Gastrocnemius medialis (tissue), 4 donors: ENCODE measurements around the gene SHC4. TPM values are rescaled to one million over a fixed set of nuclear protein-coding genes. Genes with fewer than 3 reads are reported as not detected.

ENCODE experiments used
- ATAC-seq, 2 donors: fragments of 150-250 bp; one replicate each; pipeline ENCODE4 v1.9.1; 2016
- DNase-seq, 2 donors: peaks; one replicate each; pipeline ENCODE4 v3.0.0-alpha.2; 2019
- H3K27ac ChIP-seq, 4 donors: fragments of 200-600 bp; sonication (generic); 1 replicate in 1 of 4; 2 replicates in 3 of 4; pipeline ENCODE4 v1.5.1; 2016 to 2018; ENCODE audit warnings: mild to moderate bottlenecking in 2 of 4, moderate library complexity in 1 of 4
- H3K27me3 ChIP-seq, 3 donors: fragments of 200-600 bp; sonication (generic) in 2 of 3; 1 replicate in 1 of 3; 2 replicates in 2 of 3; pipeline versions ENCODE4 v1.5.1 to v1.6.0; 2016 to 2019; ENCODE audit warnings: mild to moderate bottlenecking in 1 of 3, moderate library complexity in 1 of 3
- H3K36me3 ChIP-seq, 2 donors: fragments of 200-600 bp; sonication (generic) in 1 of 2; one replicate each; pipeline ENCODE4 v1.5.1; 2017 to 2018
- H3K4me1 ChIP-seq, 2 donors: fragments of 200-600 bp; sonication (generic) in 1 of 2; one replicate each; pipeline ENCODE4 v1.5.1; 2016 to 2017; ENCODE audit warnings: mild to moderate bottlenecking in 2 of 2
- H3K4me3 ChIP-seq, 4 donors: fragments of 200-600 bp; sonication (generic) in 3 of 4; 1 replicate in 1 of 4; 2 replicates in 3 of 4; pipeline ENCODE4 v1.5.1; 2016 to 2019; ENCODE audit warnings: mild to moderate bottlenecking in 2 of 4
- H3K9me3 ChIP-seq, 3 donors: fragments of 200-600 bp; sonication (generic) in 2 of 3; 1 replicate in 1 of 3; 2 replicates in 2 of 3; pipeline ENCODE4 v1.5.1; 2016 to 2019
- POLR2A ChIP-seq, 2 donors: fragments of 450-650 bp; IDR thresholded peaks; one replicate each; pipeline ENCODE4 v1.6.1; 2017; ENCODE audit warnings: antibody characterized with exemption in 2 of 2, mild to moderate bottlenecking in 2 of 2, moderate library complexity in 2 of 2
- in situ Hi-C, 4 donors: fragments of 200-750 bp; cut with MboI; loops; one replicate each; pipeline versions ENCODE4 v1.15.0 to v1.8.0; 2017; ENCODE audit warnings: low sequenced_read_pairs in 4 of 4
- intact Hi-C: fragments of 100-400 bp; cut with DNase I; formaldehyde crosslinking; loops from one replicate; pipeline ENCODE4 v1.15.1; 2023; ENCODE audit warnings: low total_unique reads
- total RNA-seq, 4 donors: library from RNA; depleted of rRNA; stranded (reverse); fragments of >200 nt; gene quantifications; one replicate each; pipeline versions ENCODE4 v1.1.0 to v1.2.3, GENCODE V29; 2016
- TF ChIP-seq, protein P1 (sequence below), 5 experiments: fragments of 450-650 bp in 3 of 5; fragments of 200-600 bp in 2 of 5; sonication (generic) in 2 of 5; IDR thresholded peaks in 4 of 5; conservative IDR thresholded peaks in 1 of 5; 1 replicate in 4 of 5; 2 replicates in 1 of 5; pipeline ENCODE4 v1.5.1; 2016 to 2019; ENCODE audit warnings: antibody characterized with exemption in 5 of 5, mild to moderate bottlenecking in 3 of 5, moderate library complexity in 3 of 5

SHC4 gene
- total RNA-seq, 4 donors from 2014 or later = 0.29 to 0.39 TPM; not detected in 2

DNA sequence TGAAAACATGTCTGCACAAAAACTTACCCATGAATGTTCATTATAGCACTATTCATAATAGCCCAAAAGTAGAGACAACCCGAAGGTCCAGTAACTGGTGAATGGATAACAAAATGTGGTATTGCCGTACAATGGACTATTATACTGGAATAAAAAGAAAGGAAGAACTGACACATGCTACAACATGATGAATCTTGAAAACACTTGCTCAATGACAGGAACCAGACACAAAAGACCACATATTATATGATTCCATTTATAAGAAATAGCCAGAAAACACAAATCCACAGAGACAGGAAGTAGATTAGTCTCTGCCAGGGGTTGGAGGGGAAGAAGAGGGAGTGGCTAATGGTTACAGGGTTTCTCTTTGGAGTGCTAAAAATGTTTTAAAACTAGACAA lies 18.3 kb downstream of the SHC4 start:
- no peaks in the 10 kb centered on the region for H3K36me3 ChIP-seq
- no peak for DNase-seq
- H3K27me3 ChIP-seq = no peaks in the 10 kb centered on the region
- no peak overlapping the region for H3K27ac ChIP-seq
- in situ Hi-C loops (no loop called here), intact Hi-C loops (no loop called here)
- no peak overlapping the region for H3K4me3 ChIP-seq
- no peaks in the 10 kb centered on the region for H3K4me1 ChIP-seq
- H3K9me3 ChIP-seq = no peaks in the 10 kb centered on the region
- TF ChIP-seq POLR2A (IDR thresholded peaks at IDR 0.05) = no peak
- TF ChIP-seq, protein P1, sequence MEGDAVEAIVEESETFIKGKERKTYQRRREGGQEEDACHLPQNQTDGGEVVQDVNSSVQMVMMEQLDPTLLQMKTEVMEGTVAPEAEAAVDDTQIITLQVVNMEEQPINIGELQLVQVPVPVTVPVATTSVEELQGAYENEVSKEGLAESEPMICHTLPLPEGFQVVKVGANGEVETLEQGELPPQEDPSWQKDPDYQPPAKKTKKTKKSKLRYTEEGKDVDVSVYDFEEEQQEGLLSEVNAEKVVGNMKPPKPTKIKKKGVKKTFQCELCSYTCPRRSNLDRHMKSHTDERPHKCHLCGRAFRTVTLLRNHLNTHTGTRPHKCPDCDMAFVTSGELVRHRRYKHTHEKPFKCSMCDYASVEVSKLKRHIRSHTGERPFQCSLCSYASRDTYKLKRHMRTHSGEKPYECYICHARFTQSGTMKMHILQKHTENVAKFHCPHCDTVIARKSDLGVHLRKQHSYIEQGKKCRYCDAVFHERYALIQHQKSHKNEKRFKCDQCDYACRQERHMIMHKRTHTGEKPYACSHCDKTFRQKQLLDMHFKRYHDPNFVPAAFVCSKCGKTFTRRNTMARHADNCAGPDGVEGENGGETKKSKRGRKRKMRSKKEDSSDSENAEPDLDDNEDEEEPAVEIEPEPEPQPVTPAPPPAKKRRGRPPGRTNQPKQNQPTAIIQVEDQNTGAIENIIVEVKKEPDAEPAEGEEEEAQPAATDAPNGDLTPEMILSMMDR (IDR thresholded peaks at IDR 0.05 in 4 of 5, conservative IDR thresholded peaks at IDR 0.05 in 1 of 5) = no peak
- ATAC-seq = no peak

DNA sequence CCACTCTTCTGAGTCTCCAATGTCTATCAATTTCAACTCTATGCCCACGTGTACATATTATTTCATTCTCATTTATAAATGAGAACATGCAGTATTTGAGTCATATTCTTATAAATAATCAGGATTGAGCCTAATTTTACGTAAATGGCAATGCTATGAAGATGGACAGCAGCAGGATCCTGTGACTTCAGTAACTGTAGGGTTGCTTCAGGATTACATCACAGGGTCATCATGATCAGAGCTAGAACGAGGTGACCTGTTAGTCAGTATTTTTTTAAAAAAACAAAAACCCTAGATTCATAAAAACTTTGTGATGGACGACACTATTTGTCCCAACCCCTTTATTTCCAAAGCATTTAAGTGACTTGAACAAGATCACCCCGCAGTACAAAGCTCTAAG lies 21.8 kb downstream of the SHC4 start:
- TF ChIP-seq, protein P1 (IDR thresholded peaks at IDR 0.05 in 4 of 5, conservative IDR thresholded peaks at IDR 0.05 in 1 of 5) = no peak
- TF ChIP-seq POLR2A (IDR thresholded peaks at IDR 0.05) = no peak
- H3K4me3 ChIP-seq = no peak overlapping the region
- no peaks in the 10 kb centered on the region for H3K4me1 ChIP-seq
- H3K27me3 ChIP-seq = no peaks in the 10 kb centered on the region
- DNase-seq = no peak
- H3K9me3 ChIP-seq = no peaks in the 10 kb centered on the region
- no peaks in the 10 kb centered on the region for H3K36me3 ChIP-seq
- intact Hi-C loops (no loop called here), in situ Hi-C loops (no loop called here)
- ATAC-seq = no peak
- no peak overlapping the region for H3K27ac ChIP-seq

DNA sequence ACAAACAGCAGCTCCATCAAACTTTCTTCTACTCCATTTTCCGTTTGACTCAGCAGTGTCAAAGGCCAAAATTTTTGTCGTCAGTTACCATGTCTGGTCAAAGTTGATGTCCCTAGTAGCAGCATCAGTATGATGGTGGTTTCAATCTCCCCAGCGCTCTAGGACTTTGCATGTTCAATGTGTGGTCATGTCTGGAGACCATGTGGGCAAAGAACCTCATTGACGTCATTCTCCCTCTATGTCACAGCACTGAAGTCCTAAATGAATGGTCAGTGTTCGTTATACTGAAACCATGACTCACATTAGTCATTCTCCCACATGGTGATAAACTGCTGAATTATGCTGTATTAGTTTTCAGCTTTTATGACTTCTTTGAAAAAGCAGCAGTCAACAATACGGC lies 23.2 kb downstream of the SHC4 start:
- DNase-seq = no peak
- no peak overlapping the region for H3K27ac ChIP-seq
- no peak for TF ChIP-seq POLR2A (IDR thresholded peaks at IDR 0.05)
- TF ChIP-seq, protein P1 (IDR thresholded peaks at IDR 0.05 in 4 of 5, conservative IDR thresholded peaks at IDR 0.05 in 1 of 5) = no peak

DNA sequence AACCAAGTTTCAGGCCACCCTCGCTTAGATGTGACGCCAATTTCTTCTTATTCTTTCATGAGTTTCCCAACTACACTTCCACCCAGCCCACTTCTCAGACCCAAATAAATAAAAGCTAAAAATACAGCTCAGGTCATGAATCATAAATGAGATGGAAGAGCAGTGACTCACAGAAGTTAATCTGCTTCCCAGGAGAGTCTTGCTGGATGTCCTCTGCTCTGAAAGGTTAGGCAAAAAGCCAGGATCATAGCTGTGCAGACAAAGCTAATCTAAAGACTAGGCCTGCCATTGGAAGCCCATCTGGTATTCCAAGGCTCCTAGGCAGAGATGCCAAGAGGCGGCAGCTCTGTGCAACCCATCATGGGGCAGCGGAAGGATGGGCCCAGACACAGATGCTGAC lies 24.1 kb downstream of the SHC4 start:
- no peak for DNase-seq
- intact Hi-C loops = no loop called here
- H3K27ac ChIP-seq = no peak overlapping the region

More for the DNA sequence above, 23.2 kb downstream of the SHC4 start:
- no peaks in the 10 kb centered on the region for H3K27me3 ChIP-seq
- ATAC-seq = no peak
- in situ Hi-C loops = no loop called here
- intact Hi-C loops = no loop called here
- no peaks in the 10 kb centered on the region for H3K4me1 ChIP-seq
- H3K9me3 ChIP-seq = no peaks in the 10 kb centered on the region
- no peaks in the 10 kb centered on the region for H3K36me3 ChIP-seq
- no peak overlapping the region for H3K4me3 ChIP-seq

More for the DNA sequence above, 24.1 kb downstream of the SHC4 start:
- H3K27me3 ChIP-seq = no peaks in the 10 kb centered on the region
- no peaks in the 10 kb centered on the region for H3K4me1 ChIP-seq
- no peak overlapping the region for H3K4me3 ChIP-seq
- no peak for ATAC-seq
- no peak for TF ChIP-seq POLR2A (IDR thresholded peaks at IDR 0.05)
- TF ChIP-seq, protein P1 (IDR thresholded peaks at IDR 0.05 in 4 of 5, conservative IDR thresholded peaks at IDR 0.05 in 1 of 5) = no peak
- H3K36me3 ChIP-seq = no peaks in the 10 kb centered on the region
- in situ Hi-C loops = no loop called here
- no peaks in the 10 kb centered on the region for H3K9me3 ChIP-seq
